ENCODE data around the gene SLC39A1. TPM values are rescaled to one million over a fixed set of nuclear protein-coding genes. Genes with fewer than 3 reads are reported as not detected.
"Not testable (repeated sequence)": the region's sequence is repeated elsewhere in the genome, so short reads cannot be mapped to it uniquely, and the experiment has no call there.

SLC39A1 gene
- total RNA-seq (2021) (90.7 and 97.3 TPM in 2 replicates), Bru-seq, nascent RNA (percentile 58 among the genes with signal in this experiment), BruChase-seq, experiment 1, labeled RNA remaining after a 2-hour chase (percentile 49 among the genes with signal in this experiment), BruChase-seq, experiment 2, labeled RNA remaining after a 6-hour chase (percentile 62 among the genes with signal in this experiment)
- long read RNA-seq, transcript SLC39A1-204 (3 exons, 2,723 nt): minor isoform, 13 of 116 reads
- long read RNA-seq, transcript SLC39A1-203 (4 exons, 2,398 nt): minor isoform, 5 of 116 reads
- long read RNA-seq, transcript SLC39A1-202 (4 exons, 2,084 nt): major isoform, 83 of 116 reads
- long read RNA-seq, partial matches to known transcripts: 0 of 116 reads
- long read RNA-seq, other reads (novel, unspliced or antisense): 10 of 116 reads

GRCh38 chr1:153963030-153963849 is at the start of gene SLC39A1:
SLC39A1 (minus strand) TSS chr1:153963537; CDS start chr1:153962715, 822 bp downstream.
- BruUV-seq (replicated peaks): no TSS peak

GRCh38 chr1:154012543-154012942 is 49.2 kb upstream of the SLC39A1 start:
- H3K9me3 ChIP-seq (ENCODE audit: low read depth, low read length, poor library complexity, severe bottlenecking); H3K4me3 ChIP-seq (ENCODE audit: low read depth, low read length, poor library complexity, severe bottlenecking); H3K36me3 ChIP-seq (ENCODE audit: insufficient read depth, low read length, poor library complexity, severe bottlenecking); H3K4me1 ChIP-seq (ENCODE audit: insufficient read depth, low read length, poor library complexity, severe bottlenecking); H3K27me3 ChIP-seq (replicated peaks; ENCODE audit: insufficient read depth, low read depth, low read length, poor library complexity); DNase-seq (ENCODE audit: low spot score); H3K27ac ChIP-seq (ENCODE audit: low read depth, low read length, poor library complexity, severe bottlenecking); BruUV-seq (replicated peaks); intact Hi-C loops (cut with micrococcal nuclease; ENCODE audit: unreplicated experiment); POLR2A ChIA-PET (ENCODE audit: low non-redundant PET): not testable (repeated sequence)
- CTCF ChIA-PET: interaction anchor here (0.7 kb wide), 1 partner anchor 389 kb away, joined by 8 read pairs; no protein-coding TSS in a partner anchor

More at GRCh38 chr1:153963030-153963849, at the start of gene SLC39A1:
- peak; percentile 99 for DNase-seq (ENCODE audit: low spot score)
- ChIA-PET POLR2A (ENCODE audit: low non-redundant PET) (interaction anchor here (0.6 to 1.0 kb wide), 3 partner anchors 22 to 209 kb away, joined by 3 to 6 read pairs (median 3); partner anchors contain the start of gene RAB13), CTCF (interaction anchor here (1.6 kb wide), 1 partner anchor 17 kb away, joined by 3 read pairs; the partner anchor contains the start of gene DENND4B)
- TF ChIP-seq EZH2 (IDR thresholded peaks at IDR 0.05; ENCODE audit: borderline replicate concordance, low read depth, low read length, poor library complexity, severe bottlenecking): no peak
- TF ChIP-seq CTCF (conservative IDR thresholded peaks at IDR 0.05; ENCODE audit: low read depth, low read length): no peak
- peaks cover 13% of the 10 kb centered on the region for H3K36me3 ChIP-seq (ENCODE audit: insufficient read depth, low read length, poor library complexity, severe bottlenecking)
- H3K4me3 ChIP-seq (ENCODE audit: low read depth, low read length, poor library complexity, severe bottlenecking): peak within 1 kb of the TSS; percentile 77
- H3K27ac ChIP-seq (ENCODE audit: low read depth, low read length, poor library complexity, severe bottlenecking): peak within 1 kb of the TSS; percentile 74
- H3K27me3 ChIP-seq (replicated peaks; ENCODE audit: insufficient read depth, low read depth, low read length, poor library complexity): no peaks in the 10 kb centered on the region
- peaks cover 20% of the 10 kb centered on the region for H3K4me1 ChIP-seq (ENCODE audit: insufficient read depth, low read length, poor library complexity, severe bottlenecking)
- no peaks in the 10 kb centered on the region for H3K9me3 ChIP-seq (ENCODE audit: low read depth, low read length, poor library complexity, severe bottlenecking)
- intact Hi-C loops (cut with micrococcal nuclease; ENCODE audit: unreplicated experiment): loop anchor here (5.0 kb wide), 1 partner anchor 291 kb away; the partner anchor contains the start of gene ILF2

DNA sequence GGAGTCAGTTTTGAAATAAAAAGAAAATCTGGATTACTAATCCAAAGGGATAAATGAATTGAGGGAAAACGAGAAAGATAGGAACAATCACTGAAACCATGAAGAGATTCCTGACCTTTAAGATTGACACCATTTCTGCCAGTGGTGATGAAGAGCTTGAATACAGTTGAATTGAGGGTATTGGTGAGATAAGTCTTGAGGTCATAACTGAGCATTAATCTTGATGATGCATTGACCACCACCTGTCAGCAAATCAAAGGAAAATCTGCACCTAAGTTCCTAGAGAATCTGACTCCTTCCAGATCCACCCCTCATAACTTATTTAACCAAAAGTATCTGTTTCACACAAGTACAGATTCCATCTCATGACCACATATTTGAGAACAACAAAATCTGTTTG is 48.8 kb upstream of the SLC39A1 start:
- intact Hi-C loops (cut with micrococcal nuclease; ENCODE audit: unreplicated experiment): no loop called here
- no peaks in the 10 kb centered on the region for H3K9me3 ChIP-seq (ENCODE audit: low read depth, low read length, poor library complexity, severe bottlenecking)
- BruUV-seq (replicated peaks): no TSS peak
- TF ChIP-seq EZH2 (IDR thresholded peaks at IDR 0.05; ENCODE audit: borderline replicate concordance, low read depth, low read length, poor library complexity, severe bottlenecking) (no peak), CTCF (conservative IDR thresholded peaks at IDR 0.05; ENCODE audit: low read depth, low read length) (no peak)
- DNase-seq (ENCODE audit: low spot score): no peak
- H3K36me3 ChIP-seq (ENCODE audit: insufficient read depth, low read length, poor library complexity, severe bottlenecking): no peaks in the 10 kb centered on the region
- H3K4me1 ChIP-seq (ENCODE audit: insufficient read depth, low read length, poor library complexity, severe bottlenecking): no peaks in the 10 kb centered on the region
- no peak overlapping the region for H3K27ac ChIP-seq (ENCODE audit: low read depth, low read length, poor library complexity, severe bottlenecking)
- H3K4me3 ChIP-seq (ENCODE audit: low read depth, low read length, poor library complexity, severe bottlenecking): no peak overlapping the region
- H3K27me3 ChIP-seq (replicated peaks; ENCODE audit: insufficient read depth, low read depth, low read length, poor library complexity): no peaks in the 10 kb centered on the region
- CTCF ChIA-PET: interaction anchor here (0.7 kb wide), 1 partner anchor 388 kb away, joined by 8 read pairs; no protein-coding TSS in a partner anchor
- POLR2A ChIA-PET (ENCODE audit: low non-redundant PET): no interaction called here

All from A673 (cell line).